CD4-positive, alpha-beta T cell treated with Interleukin-10 for 1 hour (primary cell): Measurements from ENCODE around the gene ARPIN.
"Not testable (repeated sequence)": the region's sequence is repeated elsewhere in the genome, so short reads cannot be mapped to it uniquely, and the experiment has no call there.

ENCODE experiments used
- DNase-seq: peaks from one replicate; pipeline ENCODE4 v3.0.0-alpha.2; 2020

ARPIN gene

GRCh38 chr15:89912674-89913396 is at the start of gene ARPIN:
TSS of gene ARPIN (minus strand) at chr15:89912952. CDS start at chr15:89912835, 117 bp downstream.
- no peak for DNase-seq

- no peak for DNase-seq
Observed at GRCh38 chr15:89958107-89958805, 45.5 kb upstream of the ARPIN start.

DNA sequence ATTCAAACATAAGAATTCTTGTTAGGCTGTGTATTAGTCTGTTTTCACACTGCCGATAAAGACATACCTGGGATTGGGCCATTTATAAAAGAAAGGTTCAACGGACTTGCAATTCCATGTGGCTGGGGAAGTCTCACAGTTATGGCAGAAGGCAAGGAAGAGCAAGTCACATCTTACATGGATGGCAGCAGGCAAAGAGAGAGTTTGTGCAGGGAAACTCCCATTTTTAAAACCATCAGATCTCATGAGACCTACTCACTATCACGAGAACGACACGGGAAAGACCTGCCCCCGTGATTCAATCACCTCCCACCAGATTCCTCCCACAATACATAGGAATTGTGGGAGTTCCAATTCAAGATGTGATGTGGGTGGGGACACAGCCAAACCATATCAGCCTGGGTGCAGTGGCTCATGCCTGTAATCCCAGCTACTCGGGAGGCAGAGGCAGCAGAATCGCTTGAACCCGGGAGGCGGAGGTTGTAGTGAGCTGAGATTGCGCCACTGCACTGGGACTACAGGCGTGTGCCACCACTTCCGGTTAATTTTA is 42.8 kb upstream of the ARPIN start:
- not testable (repeated sequence) for DNase-seq

- DNase-seq = no peak
Observed at GRCh38 chr15:89954541-89954940, 41.8 kb upstream of the ARPIN start.

DNA sequence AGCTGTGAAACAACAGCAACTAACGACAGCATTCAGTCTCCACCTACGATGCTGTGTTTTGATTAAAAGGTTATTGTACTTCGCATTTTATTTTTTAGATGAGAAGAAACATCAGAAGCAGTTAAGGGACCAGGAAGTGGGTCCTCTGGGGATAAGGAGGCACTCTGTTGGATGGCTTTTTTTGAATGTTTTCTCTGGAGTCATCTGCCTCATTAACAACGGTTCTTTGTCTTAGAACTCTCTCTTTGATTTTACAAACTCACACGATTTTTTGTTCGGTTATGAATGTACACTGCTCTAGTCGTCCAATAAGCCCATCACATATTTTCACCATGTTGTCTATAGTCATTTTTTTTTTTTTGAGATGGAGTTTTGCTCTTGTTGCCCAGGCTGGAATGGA is 36.0 kb upstream of the ARPIN start:
- no peak for DNase-seq

GRCh38 chr15:89947385-89947784 is 34.6 kb upstream of the ARPIN start:
- DNase-seq = no peak

DNA sequence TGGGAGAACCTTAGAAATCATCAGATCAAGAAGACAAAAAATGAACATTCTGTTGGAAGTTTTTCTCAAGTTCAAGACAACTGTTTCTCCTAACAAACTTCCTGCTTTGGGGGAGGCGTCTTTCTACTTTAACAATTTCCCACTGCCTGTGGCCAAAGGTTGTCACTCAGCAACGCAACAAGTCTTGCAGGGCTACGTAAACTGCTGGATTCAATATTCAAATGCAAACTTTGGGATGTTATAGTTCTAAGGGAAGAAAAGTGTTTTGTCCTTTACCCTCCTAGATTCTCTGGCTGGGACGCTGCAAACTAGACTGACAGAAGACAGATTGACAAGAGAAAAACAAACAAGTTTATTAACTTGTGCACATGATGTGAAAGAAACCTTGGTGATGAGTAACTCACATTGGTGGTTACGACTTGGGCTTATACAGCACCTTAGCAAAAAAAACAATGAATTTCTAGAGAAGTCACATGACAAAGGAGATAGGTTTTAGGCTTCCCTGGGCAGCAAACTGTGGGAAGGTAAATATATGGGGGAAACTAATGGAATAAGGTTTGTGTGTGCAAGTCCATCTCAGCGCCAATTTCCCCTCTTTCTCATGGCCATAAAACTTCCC is 34.0 kb upstream of the ARPIN start:
- no peak for DNase-seq

- not testable (repeated sequence) for DNase-seq
Observed at GRCh38 chr15:89943721-89944120, 31.0 kb upstream of the ARPIN start.

GRCh38 chr15:89939910-89940309 is 27.2 kb upstream of the ARPIN start:
- DNase-seq = no peak

- not testable (repeated sequence) for DNase-seq
Observed at GRCh38 chr15:89939377-89939776, 26.6 kb upstream of the ARPIN start.

DNA sequence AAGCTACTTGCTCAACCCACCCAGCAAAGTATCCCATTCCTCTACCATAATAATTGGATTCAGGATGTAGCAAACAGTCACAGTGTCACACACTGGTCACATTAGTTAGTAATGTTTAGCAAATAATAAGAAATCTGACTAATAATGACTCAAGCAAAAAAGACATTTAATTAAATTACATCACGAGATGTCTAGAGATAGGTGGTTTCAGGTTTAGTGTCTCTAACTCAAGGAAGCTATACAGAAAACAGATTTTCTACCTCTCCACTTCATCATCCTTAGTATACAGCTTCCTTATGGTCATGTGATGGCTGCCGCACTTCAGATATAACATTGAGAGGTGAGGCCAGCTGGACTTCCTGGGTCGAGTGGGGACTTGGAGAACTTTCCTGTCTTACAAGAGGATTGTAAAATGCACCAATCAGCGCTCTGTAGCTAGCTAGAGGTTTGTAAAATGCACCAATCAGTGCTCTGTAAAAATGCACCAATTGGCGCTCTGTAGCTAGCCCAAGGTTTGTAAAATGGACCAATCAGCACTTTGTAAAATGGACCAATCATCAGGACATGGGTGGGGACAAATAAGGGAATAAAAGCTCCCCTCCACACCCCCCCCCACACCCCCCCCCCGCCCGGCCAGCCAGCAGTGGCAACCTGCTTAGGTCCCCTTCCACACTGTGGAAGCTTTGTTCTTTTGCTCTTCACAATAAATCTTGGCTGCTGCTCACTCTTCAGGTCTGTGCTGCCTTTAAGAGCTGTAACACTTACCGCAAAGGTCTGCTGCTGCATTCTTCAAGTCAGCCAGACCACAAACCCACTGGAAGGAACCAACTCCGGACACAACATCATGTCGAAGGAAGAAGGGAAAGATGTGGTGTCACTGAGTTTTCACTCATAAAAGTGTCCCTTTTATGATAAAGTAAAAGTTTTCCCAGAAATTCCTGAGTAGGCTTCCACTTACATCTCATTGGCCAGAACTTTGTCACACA is 24.9 kb upstream of the ARPIN start:
- no peak for DNase-seq

GRCh38 chr15:89936786-89937265 is 24.1 kb upstream of the ARPIN start:
- no peak for DNase-seq

DNA sequence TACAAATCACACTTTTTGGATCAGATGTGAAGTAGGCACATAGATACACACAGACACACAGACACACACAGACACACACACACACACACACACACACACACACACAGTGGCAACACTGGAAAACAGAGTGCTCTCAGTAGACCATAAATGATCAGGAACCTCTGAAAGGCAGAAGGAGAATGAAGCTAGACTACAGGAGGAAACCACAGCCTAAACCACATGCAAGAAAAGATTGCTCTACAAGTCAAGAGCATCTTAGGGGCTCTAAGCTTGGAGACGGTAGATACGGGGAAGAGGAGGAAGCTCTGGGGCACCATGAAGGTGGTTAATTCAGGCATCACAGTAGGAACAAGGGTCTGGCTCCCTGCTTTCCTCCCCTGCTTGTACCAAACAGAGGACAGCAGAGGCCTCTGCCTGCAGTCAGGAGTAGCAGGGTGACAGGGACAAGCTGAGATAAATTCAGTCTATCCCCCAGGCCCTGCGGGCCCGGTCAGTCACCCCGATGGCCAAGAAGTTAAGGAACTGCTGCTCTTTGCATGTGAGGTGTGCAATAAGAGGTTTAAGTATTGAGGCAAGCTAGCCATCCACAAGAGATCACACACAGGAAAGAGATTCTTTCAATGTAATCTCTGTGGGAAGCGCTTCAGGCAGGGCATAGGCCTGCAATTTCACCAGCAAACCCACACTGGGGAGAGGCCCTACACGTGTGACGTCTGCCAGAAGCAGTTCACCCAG is 23.5 kb upstream of the ARPIN start:
- DNase-seq = peak; percentile 42

- no peak for DNase-seq
Observed at GRCh38 chr15:89932880-89933279, 20.1 kb upstream of the ARPIN start.

GRCh38 chr15:89928421-89928820 is 15.7 kb upstream of the ARPIN start:
- no peak for DNase-seq

- DNase-seq = no peak
Observed at GRCh38 chr15:89926158-89926557, 13.4 kb upstream of the ARPIN start.

DNA sequence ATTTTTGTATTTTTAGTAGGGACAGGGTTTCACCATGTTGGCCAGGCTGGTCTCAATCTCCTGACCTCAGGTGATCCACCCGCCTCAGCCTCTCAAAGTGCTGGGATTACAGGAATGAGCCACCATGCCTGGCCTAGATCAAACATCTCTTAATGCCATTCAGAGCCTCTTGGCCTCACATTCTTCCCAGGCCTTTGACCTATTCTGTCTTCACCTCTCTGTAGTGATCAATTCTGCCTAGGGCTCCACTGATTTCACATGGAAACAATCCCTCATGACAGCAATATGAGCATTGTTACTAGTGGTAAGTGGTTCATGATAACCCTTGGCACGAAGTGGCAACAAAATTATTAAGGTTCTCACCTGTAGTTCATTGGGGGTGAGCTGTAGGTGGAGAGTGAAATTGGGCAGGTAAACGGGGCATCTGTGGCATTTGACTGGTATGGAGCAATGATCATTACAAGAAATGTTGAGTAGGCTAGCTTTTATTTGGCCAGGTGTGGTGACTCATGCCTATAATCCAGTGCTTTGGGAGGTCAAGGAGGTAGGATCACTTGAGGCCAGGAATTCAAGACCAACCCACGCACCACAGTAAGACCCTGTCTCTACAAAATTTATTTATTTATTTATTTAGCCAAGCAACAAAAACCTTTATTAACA is 4.8 kb upstream of the ARPIN start:
- no peak for DNase-seq

DNA sequence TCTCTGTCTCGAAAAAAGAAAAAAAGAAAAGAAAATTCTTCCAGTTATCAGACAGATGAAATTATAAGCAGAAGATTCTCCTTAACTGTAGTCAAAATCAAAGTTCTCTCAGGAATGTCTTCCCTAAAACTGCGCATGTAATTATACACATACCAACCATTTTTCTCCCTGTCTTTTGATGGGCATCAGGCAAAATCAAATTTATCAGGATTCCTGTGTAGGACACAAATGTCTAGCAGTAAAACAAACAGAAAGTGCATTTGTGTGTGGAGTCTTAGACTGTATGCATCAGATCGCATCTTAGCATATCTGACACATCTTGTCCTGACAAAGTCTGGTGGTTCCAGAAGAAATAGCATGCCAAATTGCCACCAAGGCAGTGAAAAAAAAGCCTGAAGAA is 3.9 kb upstream of the ARPIN start:
- no peak for DNase-seq

- no peak for DNase-seq
Observed at GRCh38 chr15:89912145-89912673, 543 bp downstream of the ARPIN start.

DNA sequence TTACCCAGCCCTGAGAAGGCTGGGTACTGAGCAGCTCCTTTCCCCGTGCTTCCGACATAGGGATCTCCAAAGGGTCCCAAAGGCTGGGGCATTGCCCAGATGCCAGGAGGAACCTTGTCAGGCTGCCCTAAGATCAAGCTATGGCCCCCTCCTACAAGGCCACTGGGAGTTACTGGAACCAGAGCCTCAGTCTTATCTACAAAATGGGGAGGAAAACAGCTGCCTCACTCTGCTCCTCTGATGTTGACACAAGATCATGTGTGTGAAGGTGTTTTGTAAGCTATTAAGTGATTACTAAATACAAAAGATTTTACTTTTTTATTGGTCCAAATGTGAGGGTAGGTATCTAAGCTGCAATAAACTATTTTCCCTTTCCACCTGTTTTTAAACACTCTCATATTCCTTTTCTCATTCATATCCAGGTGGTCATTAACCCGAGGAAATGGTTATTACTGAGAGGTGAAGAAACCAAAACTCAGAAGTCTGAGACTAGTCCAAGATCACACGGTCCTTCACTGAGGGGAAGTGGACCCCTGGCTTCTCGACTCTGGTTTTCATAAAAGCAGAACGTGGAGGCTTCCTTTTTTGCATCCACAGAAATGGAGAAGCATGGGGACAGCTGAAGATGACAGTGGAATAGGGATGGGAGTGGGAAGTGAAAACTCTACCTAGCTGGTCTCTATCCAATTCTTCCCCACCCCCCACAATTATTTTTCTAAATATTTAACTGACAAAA is 1.7 kb downstream of the ARPIN start:
- no peak for DNase-seq
